HG02938 (cell line): ENCODE measurements around the gene TWIST2.

Experiments used
- ATAC-seq: cut with Tn5 transposase; IDR thresholded peaks from one replicate; pipeline ENCODE4 v1.9.1; 2021; ENCODE audit warnings: mild to moderate bottlenecking, moderate library complexity; ENCODE audit not compliant: unreplicated experiment

Gene TWIST2

GRCh38 chr2:238847841-238848690 lies at the start of gene TWIST2:
TSS of gene TWIST2 (plus strand) at chr2:238848085. CDS start at chr2:238848216, 131 bp downstream.
- no peak for ATAC-seq

- ATAC-seq, result no peak
Observed at GRCh38 chr2:238801791-238802190, 46.1 kb upstream of the TWIST2 start.

GRCh38 chr2:238802957-238803356 lies 44.9 kb upstream of the TWIST2 start:
- no peak for ATAC-seq

GRCh38 chr2:238803996-238804870 lies 43.7 kb upstream of the TWIST2 start:
- ATAC-seq, result no peak

GRCh38 chr2:238808761-238809160 lies 39.1 kb upstream of the TWIST2 start:
- ATAC-seq, result no peak

GRCh38 chr2:238810321-238810720 lies 37.6 kb upstream of the TWIST2 start:
- no peak for ATAC-seq

GRCh38 chr2:238811293-238811692 lies 36.6 kb upstream of the TWIST2 start:
- ATAC-seq, result no peak

- no peak for ATAC-seq
Observed at GRCh38 chr2:238811759-238812158, 36.1 kb upstream of the TWIST2 start.

- ATAC-seq, result no peak
Observed at GRCh38 chr2:238813109-238813508, 34.8 kb upstream of the TWIST2 start.

- ATAC-seq, result no peak
Observed at GRCh38 chr2:238814815-238815214, 33.1 kb upstream of the TWIST2 start.

- ATAC-seq, result no peak
Observed at GRCh38 chr2:238816291-238816690, 31.6 kb upstream of the TWIST2 start.

GRCh38 chr2:238817382-238817781 lies 30.5 kb upstream of the TWIST2 start:
- no peak for ATAC-seq

- no peak for ATAC-seq
Observed at GRCh38 chr2:238817891-238818290, 30.0 kb upstream of the TWIST2 start.

GRCh38 chr2:238818561-238818960 lies 29.3 kb upstream of the TWIST2 start:
- ATAC-seq, result no peak

GRCh38 chr2:238820197-238820596 lies 27.7 kb upstream of the TWIST2 start:
- ATAC-seq, result no peak

- ATAC-seq, result no peak
Observed at GRCh38 chr2:238820916-238821315, 27.0 kb upstream of the TWIST2 start.

GRCh38 chr2:238821391-238821790 lies 26.5 kb upstream of the TWIST2 start:
- no peak for ATAC-seq

- ATAC-seq, result no peak
Observed at GRCh38 chr2:238821944-238822670, 25.8 kb upstream of the TWIST2 start.

- no peak for ATAC-seq
Observed at GRCh38 chr2:238822955-238823354, 24.9 kb upstream of the TWIST2 start.

GRCh38 chr2:238831177-238831576 lies 16.7 kb upstream of the TWIST2 start:
- no peak for ATAC-seq

GRCh38 chr2:238834982-238835381 lies 12.9 kb upstream of the TWIST2 start:
- ATAC-seq, result no peak
